Nephron (organoid): ENCODE measurements around the gene WDR45.

Experiments used
- H3K27ac Mint-ChIP-seq, 3 experiments: 2 replicates each; pipeline ENCODE4 v1.8.0; 2020; ENCODE audit warnings: mixed read lengths in 3 of 3, mild to moderate bottlenecking in 2 of 3, moderate library complexity in 1 of 3
- H3K27me3 Mint-ChIP-seq: 2 replicates; pipeline ENCODE4 v1.8.0; 2021; ENCODE audit warnings: low read depth, mild to moderate bottlenecking, moderate library complexity, mixed read lengths
- H3K36me3 Mint-ChIP-seq: 2 replicates; pipeline ENCODE4 v1.8.0; 2020; ENCODE audit warnings: low read depth, mixed read lengths
- H3K4me1 Mint-ChIP-seq: 2 replicates; pipeline ENCODE4 v1.8.0; 2020; ENCODE audit warnings: mixed read lengths
- H3K4me3 Mint-ChIP-seq, 3 experiments: 2 replicates each; pipeline ENCODE4 v1.8.0; 2020; ENCODE audit warnings: mild to moderate bottlenecking in 3 of 3, mixed read lengths in 3 of 3, moderate library complexity in 2 of 3
- H3K9me3 Mint-ChIP-seq: 2 replicates; pipeline ENCODE4 v1.8.0; 2020; ENCODE audit warnings: mixed read lengths
- CTCF ChIP-seq, 3 experiments: fragments of 200-600 bp; sonication (generic); IDR thresholded peaks; one replicate each; pipeline ENCODE4 v1.5.0; 2021; ENCODE audit warnings: antibody characterized with exemption in 3 of 3; ENCODE audit not compliant: unreplicated experiment in 3 of 3

The WDR45 gene

GRCh38 chrX:49106296-49106695 is 26.6 kb upstream of the WDR45 start:
- Mint-ChIP-seq H3K36me3 (peaks cover 18% of the 10 kb centered on the region), H3K4me1 (no peaks in the 10 kb centered on the region), H3K27me3 (no peaks in the 10 kb centered on the region), H3K9me3 (peaks cover 10% of the 10 kb centered on the region), H3K27ac (no peak overlapping the region), H3K4me3 (no peak overlapping the region)
- TF ChIP-seq CTCF (IDR thresholded peaks at IDR 0.05; ENCODE audit: unreplicated experiment in 3 of 3) = no peak

GRCh38 chrX:49103637-49104036 is 23.9 kb upstream of the WDR45 start:
- TF ChIP-seq CTCF (IDR thresholded peaks at IDR 0.05; ENCODE audit: unreplicated experiment in 3 of 3) = no peak
- Mint-ChIP-seq H3K27ac (no peak overlapping the region), H3K4me3 (no peak overlapping the region), H3K4me1 (no peaks in the 10 kb centered on the region), H3K27me3 (no peaks in the 10 kb centered on the region), H3K9me3 (peaks cover 4% of the 10 kb centered on the region), H3K36me3 (peaks cover 8% of the 10 kb centered on the region)

GRCh38 chrX:49102190-49102589 is 22.5 kb upstream of the WDR45 start:
- H3K36me3 Mint-ChIP-seq = peaks cover 5% of the 10 kb centered on the region
- H3K9me3 Mint-ChIP-seq = peaks cover 4% of the 10 kb centered on the region
- H3K4me3 Mint-ChIP-seq = peak overlapping the region; percentile 70 to 90 (median 86)
- no peaks in the 10 kb centered on the region for H3K27me3 Mint-ChIP-seq
- peak overlapping the region in 1 of 3 experiments; percentile 75 for H3K27ac Mint-ChIP-seq
- no peak for TF ChIP-seq CTCF (IDR thresholded peaks at IDR 0.05; ENCODE audit: unreplicated experiment in 3 of 3)
- H3K4me1 Mint-ChIP-seq = no peaks in the 10 kb centered on the region

- Mint-ChIP-seq H3K27me3 (no peaks in the 10 kb centered on the region), H3K27ac (peak overlapping the region in 1 of 3 experiments; percentile 75), H3K4me3 (peak overlapping the region; percentile 70 to 90 (median 86)), H3K9me3 (peaks cover 4% of the 10 kb centered on the region), H3K4me1 (no peaks in the 10 kb centered on the region), H3K36me3 (peaks cover 3% of the 10 kb centered on the region)
- TF ChIP-seq CTCF (IDR thresholded peaks at IDR 0.05; ENCODE audit: unreplicated experiment in 3 of 3) = no peak
Observed at GRCh38 chrX:49101629-49101984, 21.9 kb upstream of the WDR45 start.

GRCh38 chrX:49100704-49101628 is 21.3 kb upstream of the WDR45 start:
- H3K4me1 Mint-ChIP-seq = no peaks in the 10 kb centered on the region
- H3K27me3 Mint-ChIP-seq = no peaks in the 10 kb centered on the region
- H3K36me3 Mint-ChIP-seq = peaks cover 3% of the 10 kb centered on the region
- H3K27ac Mint-ChIP-seq = peak overlapping the region; percentile 38 to 75 (median 74)
- peaks cover 7% of the 10 kb centered on the region for H3K9me3 Mint-ChIP-seq
- no peak for TF ChIP-seq CTCF (IDR thresholded peaks at IDR 0.05; ENCODE audit: unreplicated experiment in 3 of 3)
- H3K4me3 Mint-ChIP-seq = peak overlapping the region; percentile 86 to 93 (median 90)

GRCh38 chrX:49096419-49096818 is 16.7 kb upstream of the WDR45 start:
- Mint-ChIP-seq H3K4me3 (no peak overlapping the region), H3K27ac (no peak overlapping the region), H3K9me3 (peaks cover 3% of the 10 kb centered on the region), H3K36me3 (no peaks in the 10 kb centered on the region), H3K4me1 (no peaks in the 10 kb centered on the region), H3K27me3 (no peaks in the 10 kb centered on the region)
- no peak for TF ChIP-seq CTCF (IDR thresholded peaks at IDR 0.05; ENCODE audit: unreplicated experiment in 3 of 3)
